Osteocyte (in vitro differentiated cells): Measurements from ENCODE around the gene DEPDC5. TPM values are rescaled to one million over a fixed set of nuclear protein-coding genes. Genes with fewer than 3 reads are reported as not detected.

Experiments used
- DNase-seq: peaks from one replicate; pipeline ENCODE4 v3.0.0; 2021; ENCODE audit warnings: mixed read lengths; ENCODE audit not compliant: unreplicated experiment; ENCODE audit errors: extremely low spot score
- H3K27ac Mint-ChIP-seq: one replicate; pipeline ENCODE4 v1.8.0; 2021; ENCODE audit warnings: mild to moderate bottlenecking, mixed read lengths; ENCODE audit not compliant: unreplicated experiment
- H3K27me3 Mint-ChIP-seq: one replicate; pipeline ENCODE4 v1.8.0; 2021; ENCODE audit warnings: mixed read lengths; ENCODE audit not compliant: unreplicated experiment
- H3K36me3 Mint-ChIP-seq: one replicate; pipeline ENCODE4 v1.8.0; 2021; ENCODE audit warnings: mixed read lengths; ENCODE audit not compliant: unreplicated experiment
- H3K4me1 Mint-ChIP-seq: one replicate; pipeline ENCODE4 v1.8.0; 2021; ENCODE audit warnings: mixed read lengths; ENCODE audit not compliant: unreplicated experiment
- H3K4me3 Mint-ChIP-seq: one replicate; pipeline ENCODE4 v1.8.0; 2021; ENCODE audit warnings: mild to moderate bottlenecking, moderate library complexity, mixed read lengths; ENCODE audit not compliant: unreplicated experiment
- H3K9me3 Mint-ChIP-seq: one replicate; pipeline ENCODE4 v1.8.0; 2021; ENCODE audit warnings: mixed read lengths; ENCODE audit not compliant: unreplicated experiment
- total RNA-seq: library from RNA; stranded (reverse); gene quantifications from 2 replicates; pipeline ENCODE4 v1.2.1, GENCODE V29; 2021
- TF ChIP-seq, protein P1 (sequence below): fragments of 200-600 bp; sonication (generic); IDR thresholded peaks from 2 replicates; pipeline ENCODE4 v1.5.0; 2021; ENCODE audit warnings: antibody characterized with exemption, mild to moderate bottlenecking, moderate library complexity

DEPDC5 gene
- total RNA-seq, 1 donor from 2014 or later, result 30.7 TPM

DNA sequence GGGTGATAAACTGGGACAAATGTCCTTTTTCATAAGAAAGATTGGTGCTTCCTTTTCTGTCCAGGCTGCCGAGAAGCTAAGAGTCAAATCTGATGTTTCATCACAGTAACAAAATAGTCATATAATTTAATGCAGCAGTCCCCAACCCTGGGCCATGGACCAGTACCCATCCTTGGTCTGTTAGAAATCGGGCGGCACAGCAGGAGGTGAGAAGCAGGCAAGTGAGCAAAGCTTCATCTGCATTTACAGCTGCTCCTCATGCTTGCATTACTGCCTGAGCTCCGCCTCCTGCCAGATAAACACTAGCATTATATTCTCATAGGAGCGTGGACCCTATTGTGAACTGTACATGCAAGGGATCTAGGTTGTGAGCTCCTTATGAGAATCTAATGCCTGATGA lies 30.1 kb upstream of the DEPDC5 start:
- no peaks in the 10 kb centered on the region for H3K27me3 Mint-ChIP-seq
- no peaks in the 10 kb centered on the region for H3K9me3 Mint-ChIP-seq
- no peak overlapping the region for H3K4me3 Mint-ChIP-seq
- no peak for DNase-seq
- H3K27ac Mint-ChIP-seq, result no peak overlapping the region
- H3K36me3 Mint-ChIP-seq, result peaks cover 27% of the 10 kb centered on the region
- no peaks in the 10 kb centered on the region for H3K4me1 Mint-ChIP-seq
- TF ChIP-seq, protein P1, sequence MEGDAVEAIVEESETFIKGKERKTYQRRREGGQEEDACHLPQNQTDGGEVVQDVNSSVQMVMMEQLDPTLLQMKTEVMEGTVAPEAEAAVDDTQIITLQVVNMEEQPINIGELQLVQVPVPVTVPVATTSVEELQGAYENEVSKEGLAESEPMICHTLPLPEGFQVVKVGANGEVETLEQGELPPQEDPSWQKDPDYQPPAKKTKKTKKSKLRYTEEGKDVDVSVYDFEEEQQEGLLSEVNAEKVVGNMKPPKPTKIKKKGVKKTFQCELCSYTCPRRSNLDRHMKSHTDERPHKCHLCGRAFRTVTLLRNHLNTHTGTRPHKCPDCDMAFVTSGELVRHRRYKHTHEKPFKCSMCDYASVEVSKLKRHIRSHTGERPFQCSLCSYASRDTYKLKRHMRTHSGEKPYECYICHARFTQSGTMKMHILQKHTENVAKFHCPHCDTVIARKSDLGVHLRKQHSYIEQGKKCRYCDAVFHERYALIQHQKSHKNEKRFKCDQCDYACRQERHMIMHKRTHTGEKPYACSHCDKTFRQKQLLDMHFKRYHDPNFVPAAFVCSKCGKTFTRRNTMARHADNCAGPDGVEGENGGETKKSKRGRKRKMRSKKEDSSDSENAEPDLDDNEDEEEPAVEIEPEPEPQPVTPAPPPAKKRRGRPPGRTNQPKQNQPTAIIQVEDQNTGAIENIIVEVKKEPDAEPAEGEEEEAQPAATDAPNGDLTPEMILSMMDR, result no peak

DNA sequence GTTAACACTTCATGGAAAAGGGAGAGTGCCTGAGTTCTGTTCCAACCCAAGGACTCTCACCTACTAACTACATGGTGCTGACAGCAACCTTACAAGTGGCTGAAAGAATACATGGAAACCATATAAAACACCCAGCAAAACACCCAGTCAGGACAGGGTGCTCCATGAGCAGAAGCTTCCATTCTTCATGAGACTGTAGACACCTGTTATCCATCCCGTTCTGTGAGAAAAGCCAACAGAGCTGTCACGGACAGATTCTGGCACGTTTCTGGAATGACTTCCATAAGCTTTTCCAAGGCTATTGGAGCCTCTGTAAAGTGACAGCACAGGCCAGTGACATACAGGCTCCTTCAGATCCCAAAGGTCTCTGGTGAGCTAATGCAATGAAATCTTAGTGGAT lies 27.1 kb upstream of the DEPDC5 start:
- H3K4me3 Mint-ChIP-seq, result no peak overlapping the region
- no peaks in the 10 kb centered on the region for H3K27me3 Mint-ChIP-seq
- H3K36me3 Mint-ChIP-seq, result peaks cover 13% of the 10 kb centered on the region
- no peak for DNase-seq
- TF ChIP-seq, protein P1, result no peak
- H3K27ac Mint-ChIP-seq, result no peak overlapping the region
- H3K4me1 Mint-ChIP-seq, result peaks cover 2% of the 10 kb centered on the region
- no peaks in the 10 kb centered on the region for H3K9me3 Mint-ChIP-seq

DNA sequence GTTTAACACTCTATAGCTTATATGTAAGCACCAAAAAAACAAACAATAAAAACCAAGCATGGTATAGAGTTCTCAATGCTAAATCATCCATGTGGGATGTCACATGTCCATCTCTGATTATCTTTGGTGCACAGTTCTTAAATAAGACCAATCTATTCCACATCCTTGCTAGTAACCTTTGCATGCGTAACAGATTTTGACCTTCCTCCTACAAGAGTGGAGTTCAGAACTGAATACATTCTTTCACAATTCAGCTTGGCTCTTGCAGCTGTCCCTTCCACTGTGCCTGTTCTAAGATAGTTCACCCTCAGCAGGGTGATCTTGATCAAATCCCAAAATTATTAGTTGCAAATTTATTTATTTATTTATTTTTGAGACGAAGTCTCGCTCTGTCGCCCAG lies 25.0 kb upstream of the DEPDC5 start:
- TF ChIP-seq, protein P1, result no peak
- Mint-ChIP-seq H3K4me3 (no peak overlapping the region), H3K27ac (no peak overlapping the region), H3K9me3 (no peaks in the 10 kb centered on the region), H3K27me3 (no peaks in the 10 kb centered on the region), H3K4me1 (peaks cover 2% of the 10 kb centered on the region), H3K36me3 (peaks cover 9% of the 10 kb centered on the region)
- no peak for DNase-seq

DNA sequence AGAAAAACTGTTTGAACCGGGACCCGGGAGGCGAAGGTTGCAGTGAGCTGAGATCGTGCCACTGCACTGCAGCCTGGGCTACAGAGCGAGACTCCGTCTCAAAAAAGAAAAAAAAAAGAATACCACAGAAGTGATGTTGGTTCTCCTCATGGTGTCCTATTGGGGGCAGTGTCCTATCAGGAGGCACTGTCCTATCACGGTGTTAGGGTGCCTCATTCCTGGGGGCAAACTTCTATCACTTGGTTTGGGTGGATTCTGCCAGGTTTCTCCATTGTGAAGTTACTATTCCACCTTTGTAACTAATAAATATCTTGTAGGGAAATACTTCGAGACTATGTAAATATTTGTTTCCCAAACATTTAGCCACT lies 23.5 kb upstream of the DEPDC5 start:
- no peak for DNase-seq
- peaks cover 7% of the 10 kb centered on the region for H3K4me1 Mint-ChIP-seq
- H3K27me3 Mint-ChIP-seq, result no peaks in the 10 kb centered on the region
- H3K9me3 Mint-ChIP-seq, result no peaks in the 10 kb centered on the region
- peaks cover 11% of the 10 kb centered on the region for H3K36me3 Mint-ChIP-seq
- TF ChIP-seq, protein P1, result no peak
- H3K27ac Mint-ChIP-seq, result no peak overlapping the region
- H3K4me3 Mint-ChIP-seq, result no peak overlapping the region

DNA sequence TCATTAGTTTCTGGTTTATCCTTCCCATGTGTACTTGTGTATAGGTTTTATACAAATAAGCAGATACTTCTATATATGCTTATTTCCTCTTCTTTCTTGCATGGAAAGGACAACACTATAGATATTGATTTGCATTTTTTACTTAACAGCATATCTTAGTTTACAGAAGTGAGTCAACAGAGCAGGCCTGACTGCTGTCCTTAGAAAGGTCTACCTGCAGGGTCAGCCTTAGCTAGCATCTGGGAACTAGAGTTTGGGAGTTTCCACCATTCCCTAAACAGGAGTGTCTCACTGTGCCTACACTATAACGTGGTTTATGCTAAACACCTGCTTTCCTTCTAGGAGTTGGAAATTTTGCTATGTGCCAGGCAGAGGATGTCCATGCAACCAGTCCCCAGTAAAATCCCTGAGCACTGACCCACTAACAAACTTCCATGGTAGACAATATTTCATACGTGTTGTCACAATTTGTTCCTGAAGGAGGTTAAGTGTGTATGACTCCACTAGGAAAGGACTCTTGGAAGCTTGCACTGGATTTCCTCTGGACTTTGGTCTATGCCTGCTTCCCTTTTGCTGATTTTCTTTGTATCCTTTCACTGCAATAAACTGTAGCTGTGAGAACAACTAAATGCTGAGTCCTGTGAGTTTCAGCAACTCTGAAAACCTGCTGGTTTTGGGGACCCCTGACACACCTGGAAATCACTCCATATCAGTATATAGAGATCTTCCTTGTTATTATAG lies 21.6 kb upstream of the DEPDC5 start:
- H3K4me3 Mint-ChIP-seq, result no peak overlapping the region
- no peaks in the 10 kb centered on the region for H3K9me3 Mint-ChIP-seq
- DNase-seq, result no peak
- TF ChIP-seq, protein P1, result no peak
- no peaks in the 10 kb centered on the region for H3K27me3 Mint-ChIP-seq
- H3K36me3 Mint-ChIP-seq, result peaks cover 11% of the 10 kb centered on the region
- no peak overlapping the region for H3K27ac Mint-ChIP-seq
- H3K4me1 Mint-ChIP-seq, result peaks cover 7% of the 10 kb centered on the region
